HG02588 (cell line): ENCODE data around the gene LILRA1.
"Not testable (repeated sequence)": the region's sequence is repeated elsewhere in the genome, so short reads cannot be mapped to it uniquely, and the experiment has no call there.

Source experiments
- ATAC-seq: cut with Tn5 transposase; IDR thresholded peaks from one replicate; pipeline ENCODE4 v1.9.1; 2021; ENCODE audit warnings: mild to moderate bottlenecking, moderate library complexity; ENCODE audit not compliant: unreplicated experiment

Gene LILRA1

GRCh38 chr19:54593445-54593844 is at the start of gene LILRA1:
Gene LILRA1 (plus strand): TSS chr19:54593632. CDS start chr19:54594245, 613 bp downstream.
- ATAC-seq, result not testable (repeated sequence)

GRCh38 chr19:54548806-54549205 is 44.6 kb upstream of the LILRA1 start:
- no peak for ATAC-seq

- no peak for ATAC-seq
Measured at GRCh38 chr19:54549224-54549623, 44.2 kb upstream of the LILRA1 start.

GRCh38 chr19:54551293-54551692 is 42.1 kb upstream of the LILRA1 start:
- ATAC-seq, result no peak

- ATAC-seq, result no peak
Measured at GRCh38 chr19:54551950-54552912, 41.2 kb upstream of the LILRA1 start.

GRCh38 chr19:54552913-54553310 is 40.5 kb upstream of the LILRA1 start:
- ATAC-seq, result no peak

- ATAC-seq, result no peak
Measured at GRCh38 chr19:54554006-54554405, 39.4 kb upstream of the LILRA1 start.

GRCh38 chr19:54554896-54555295 is 38.5 kb upstream of the LILRA1 start:
- no peak for ATAC-seq

GRCh38 chr19:54556194-54556593 is 37.2 kb upstream of the LILRA1 start:
- no peak for ATAC-seq

- no peak for ATAC-seq
Measured at GRCh38 chr19:54558339-54558738, 35.1 kb upstream of the LILRA1 start.

- no peak for ATAC-seq
Measured at GRCh38 chr19:54560881-54561385, 32.5 kb upstream of the LILRA1 start.

GRCh38 chr19:54561840-54562239 is 31.6 kb upstream of the LILRA1 start:
- no peak for ATAC-seq

- ATAC-seq, result not testable (repeated sequence)
Measured at GRCh38 chr19:54563206-54563605, 30.2 kb upstream of the LILRA1 start.

GRCh38 chr19:54570316-54570715 is 23.1 kb upstream of the LILRA1 start:
- ATAC-seq, result no peak

- not testable (repeated sequence) for ATAC-seq
Measured at GRCh38 chr19:54571715-54572615, 21.5 kb upstream of the LILRA1 start.

- no peak for ATAC-seq
Measured at GRCh38 chr19:54572696-54573311, 20.6 kb upstream of the LILRA1 start.

GRCh38 chr19:54573330-54573872 is 20.0 kb upstream of the LILRA1 start, which contains the start of gene LILRA2:
Gene LILRA2 (plus strand): TSS chr19:54573790. CDS start chr19:54573879, 89 bp downstream.
- ATAC-seq, result no peak

- ATAC-seq, result no peak
Measured at GRCh38 chr19:54574051-54574450, 19.4 kb upstream of the LILRA1 start.

- no peak for ATAC-seq
Measured at GRCh38 chr19:54574527-54575056, 18.8 kb upstream of the LILRA1 start.

- not testable (repeated sequence) for ATAC-seq
Measured at GRCh38 chr19:54575205-54575604, 18.2 kb upstream of the LILRA1 start.
